NOMO-1 treated with DMSO at 0.1 percent for 48 hours (cell line): ENCODE data around the gene ACVR1C.

Source experiments
- DNase-seq: peaks from one replicate; lab custom pipeline; 2025; ENCODE audit not compliant: unreplicated experiment; lab: John Stamatoyannopoulos, UW

The ACVR1C gene

GRCh38 chr2:157500334-157500733, 128.3 kb downstream of the ACVR1C start:
- peak; percentile 84 for DNase-seq

DNA sequence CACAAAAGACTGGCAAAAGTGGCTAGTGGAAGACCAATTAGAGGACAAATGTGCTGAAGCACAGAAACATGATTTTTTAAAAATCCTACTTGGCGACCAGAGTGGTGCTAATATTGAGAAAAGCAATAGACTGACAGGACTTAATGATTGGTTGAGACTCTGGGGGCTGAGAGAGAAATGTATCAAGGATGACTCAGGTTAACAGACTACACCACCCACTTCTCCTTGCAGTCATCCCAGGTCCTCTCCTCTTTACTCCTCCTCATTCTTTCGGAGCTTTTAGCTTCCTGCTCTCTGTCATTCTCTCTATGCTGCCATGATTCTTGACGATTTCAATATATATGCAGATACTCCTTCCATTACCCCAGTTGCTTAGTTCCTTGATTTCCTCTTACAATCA, 130.2 kb downstream of the ACVR1C start:
- no peak for DNase-seq

- peak; percentile 83 for DNase-seq
Measured at GRCh38 chr2:157497638-157498314, 130.9 kb downstream of the ACVR1C start.

GRCh38 chr2:157492189-157492773, 136.4 kb downstream of the ACVR1C start:
- DNase-seq = peak; percentile 70

GRCh38 chr2:157489983-157490382, 138.7 kb downstream of the ACVR1C start:
- DNase-seq = peak; percentile 26

DNA sequence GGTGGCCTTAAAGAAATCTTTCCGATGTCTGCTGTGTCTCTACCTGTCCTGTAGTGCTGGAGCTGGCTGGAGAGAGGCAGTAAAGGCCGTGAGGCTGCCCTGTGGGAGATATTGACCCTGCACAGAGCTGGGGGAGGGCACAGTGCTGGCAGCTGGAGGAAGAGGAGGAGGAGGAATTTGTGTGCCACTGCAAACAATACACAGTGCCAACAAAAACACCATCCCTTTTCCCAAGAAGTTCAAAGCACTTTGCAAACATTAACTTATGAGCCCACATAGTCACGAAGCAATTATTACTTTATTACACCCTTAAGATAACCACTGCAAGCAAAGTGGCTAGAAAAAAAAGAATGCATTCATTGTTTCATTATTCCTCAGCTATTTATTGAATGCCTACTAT, 139.8 kb downstream of the ACVR1C start:
- no peak for DNase-seq

- no peak for DNase-seq
Measured at GRCh38 chr2:157487747-157488146, 140.9 kb downstream of the ACVR1C start.

- DNase-seq = no peak
Measured at GRCh38 chr2:157487271-157487610, 141.4 kb downstream of the ACVR1C start.

- DNase-seq = no peak
Measured at GRCh38 chr2:157486596-157487270, 141.9 kb downstream of the ACVR1C start.

- DNase-seq = peak; percentile 17
Measured at GRCh38 chr2:157480182-157480961, 148.3 kb downstream of the ACVR1C start.

- no peak for DNase-seq
Measured at GRCh38 chr2:157479081-157480027, 149.3 kb downstream of the ACVR1C start.

DNA sequence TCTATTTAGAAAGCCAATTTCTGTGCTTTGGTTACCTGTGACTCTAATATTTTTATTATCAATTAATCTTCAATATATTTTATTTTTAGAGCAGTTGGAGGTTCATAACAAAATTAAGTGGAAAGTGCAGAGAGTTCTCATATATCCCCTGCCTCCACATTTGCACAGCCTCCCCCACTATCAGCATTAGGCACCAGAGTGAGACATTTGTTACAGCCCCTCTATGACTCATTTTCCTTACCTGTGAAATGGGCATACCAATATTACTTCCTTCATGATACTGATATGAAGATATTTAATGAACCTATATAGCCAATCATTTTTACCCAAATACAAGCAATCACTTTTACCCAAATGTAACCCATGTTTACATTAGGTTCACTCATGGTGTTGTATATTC, 150.7 kb downstream of the ACVR1C start:
- no peak for DNase-seq

DNA sequence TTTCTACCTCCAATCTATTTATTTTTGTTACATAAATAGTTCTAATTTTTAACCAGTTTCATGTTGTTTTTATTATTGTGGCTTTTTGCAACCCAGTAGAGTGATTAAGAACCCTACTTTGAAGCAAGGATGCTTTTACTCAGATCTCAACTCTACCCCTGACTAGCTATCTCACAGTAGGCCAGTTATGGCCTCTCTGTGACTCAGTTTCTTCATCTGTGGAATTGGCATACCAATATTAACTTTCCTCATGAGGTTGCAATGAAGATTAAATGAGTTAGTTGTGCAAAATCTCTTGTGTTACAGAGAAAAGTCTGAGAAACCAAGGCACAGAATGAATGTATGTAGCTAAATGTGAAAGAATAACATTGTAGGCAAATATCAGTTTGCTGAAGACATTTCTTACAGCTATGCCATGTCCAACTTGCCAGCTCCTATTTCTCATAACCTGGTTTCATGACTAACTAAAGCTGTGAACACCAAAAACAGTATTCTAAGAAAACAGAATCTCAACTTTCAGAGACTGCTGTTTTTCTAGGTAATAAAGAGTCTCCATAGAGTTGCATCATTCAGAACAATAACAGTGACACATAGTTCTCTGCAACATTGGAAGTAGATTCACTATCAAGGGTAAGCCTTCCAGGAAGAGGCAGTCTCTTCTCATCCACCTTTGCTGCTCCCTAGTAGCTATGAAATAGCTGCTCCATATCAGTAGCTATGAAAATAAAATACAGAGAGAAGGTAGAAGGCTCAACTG, 151.5 kb downstream of the ACVR1C start:
- peak; percentile 23 for DNase-seq
